ENCODE results near the gene LHFPL4.

DNA sequence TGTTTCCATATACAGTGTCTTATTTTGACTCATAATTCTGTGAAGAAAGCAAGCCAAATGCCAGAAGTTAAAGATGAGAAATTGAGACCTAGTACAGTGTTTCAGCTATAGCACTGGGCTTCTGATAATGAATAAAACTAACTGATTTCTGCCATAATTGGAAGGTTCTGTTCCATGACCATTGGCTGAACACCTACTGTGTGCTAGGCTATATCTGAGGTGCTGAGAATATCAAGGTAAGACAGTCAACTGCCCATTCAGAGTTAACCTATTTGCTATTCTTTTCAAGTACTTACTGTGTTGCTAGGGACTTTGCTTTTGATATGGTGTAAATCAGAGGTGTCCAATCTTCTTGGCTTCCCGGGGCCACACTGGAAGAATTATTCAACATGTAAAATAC, 73.4 kb downstream of the LHFPL4 start:
- TF ChIP-seq, protein P1, sequence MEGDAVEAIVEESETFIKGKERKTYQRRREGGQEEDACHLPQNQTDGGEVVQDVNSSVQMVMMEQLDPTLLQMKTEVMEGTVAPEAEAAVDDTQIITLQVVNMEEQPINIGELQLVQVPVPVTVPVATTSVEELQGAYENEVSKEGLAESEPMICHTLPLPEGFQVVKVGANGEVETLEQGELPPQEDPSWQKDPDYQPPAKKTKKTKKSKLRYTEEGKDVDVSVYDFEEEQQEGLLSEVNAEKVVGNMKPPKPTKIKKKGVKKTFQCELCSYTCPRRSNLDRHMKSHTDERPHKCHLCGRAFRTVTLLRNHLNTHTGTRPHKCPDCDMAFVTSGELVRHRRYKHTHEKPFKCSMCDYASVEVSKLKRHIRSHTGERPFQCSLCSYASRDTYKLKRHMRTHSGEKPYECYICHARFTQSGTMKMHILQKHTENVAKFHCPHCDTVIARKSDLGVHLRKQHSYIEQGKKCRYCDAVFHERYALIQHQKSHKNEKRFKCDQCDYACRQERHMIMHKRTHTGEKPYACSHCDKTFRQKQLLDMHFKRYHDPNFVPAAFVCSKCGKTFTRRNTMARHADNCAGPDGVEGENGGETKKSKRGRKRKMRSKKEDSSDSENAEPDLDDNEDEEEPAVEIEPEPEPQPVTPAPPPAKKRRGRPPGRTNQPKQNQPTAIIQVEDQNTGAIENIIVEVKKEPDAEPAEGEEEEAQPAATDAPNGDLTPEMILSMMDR (IDR thresholded peaks at IDR 0.05; ENCODE audit: insufficient read depth, low read length), result no peak
- TF ChIP-seq, protein P2, sequence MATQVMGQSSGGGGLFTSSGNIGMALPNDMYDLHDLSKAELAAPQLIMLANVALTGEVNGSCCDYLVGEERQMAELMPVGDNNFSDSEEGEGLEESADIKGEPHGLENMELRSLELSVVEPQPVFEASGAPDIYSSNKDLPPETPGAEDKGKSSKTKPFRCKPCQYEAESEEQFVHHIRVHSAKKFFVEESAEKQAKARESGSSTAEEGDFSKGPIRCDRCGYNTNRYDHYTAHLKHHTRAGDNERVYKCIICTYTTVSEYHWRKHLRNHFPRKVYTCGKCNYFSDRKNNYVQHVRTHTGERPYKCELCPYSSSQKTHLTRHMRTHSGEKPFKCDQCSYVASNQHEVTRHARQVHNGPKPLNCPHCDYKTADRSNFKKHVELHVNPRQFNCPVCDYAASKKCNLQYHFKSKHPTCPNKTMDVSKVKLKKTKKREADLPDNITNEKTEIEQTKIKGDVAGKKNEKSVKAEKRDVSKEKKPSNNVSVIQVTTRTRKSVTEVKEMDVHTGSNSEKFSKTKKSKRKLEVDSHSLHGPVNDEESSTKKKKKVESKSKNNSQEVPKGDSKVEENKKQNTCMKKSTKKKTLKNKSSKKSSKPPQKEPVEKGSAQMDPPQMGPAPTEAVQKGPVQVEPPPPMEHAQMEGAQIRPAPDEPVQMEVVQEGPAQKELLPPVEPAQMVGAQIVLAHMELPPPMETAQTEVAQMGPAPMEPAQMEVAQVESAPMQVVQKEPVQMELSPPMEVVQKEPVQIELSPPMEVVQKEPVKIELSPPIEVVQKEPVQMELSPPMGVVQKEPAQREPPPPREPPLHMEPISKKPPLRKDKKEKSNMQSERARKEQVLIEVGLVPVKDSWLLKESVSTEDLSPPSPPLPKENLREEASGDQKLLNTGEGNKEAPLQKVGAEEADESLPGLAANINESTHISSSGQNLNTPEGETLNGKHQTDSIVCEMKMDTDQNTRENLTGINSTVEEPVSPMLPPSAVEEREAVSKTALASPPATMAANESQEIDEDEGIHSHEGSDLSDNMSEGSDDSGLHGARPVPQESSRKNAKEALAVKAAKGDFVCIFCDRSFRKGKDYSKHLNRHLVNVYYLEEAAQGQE (IDR thresholded peaks at IDR 0.05; ENCODE audit: insufficient replicate concordance, low read depth), result no peak
- no peak for TF ChIP-seq POLR2AphosphoS5 (IDR thresholded peaks at IDR 0.05; ENCODE audit: low read depth)
- no peak for TF ChIP-seq GABPA (IDR thresholded peaks at IDR 0.05; ENCODE audit: low read depth)

All from HL-60 (cell line).